Measurements from ENCODE around the gene CCDC148.

Gene CCDC148

GRCh38 chr2:158204741-158205165 is 251.8 kb downstream of the CCDC148 start:
- no peak for DNase-seq

GRCh38 chr2:158202161-158202815 is 254.3 kb downstream of the CCDC148 start:
- no peak for DNase-seq

- DNase-seq, result no peak
Observed at GRCh38 chr2:158199928-158200650, 256.5 kb downstream of the CCDC148 start.

GRCh38 chr2:158197940-158198339 is 258.6 kb downstream of the CCDC148 start:
- DNase-seq, result peak; percentile 6

- DNase-seq, result no peak
Observed at GRCh38 chr2:158194229-158194628, 262.3 kb downstream of the CCDC148 start.

- no peak for DNase-seq
Observed at GRCh38 chr2:158192515-158193443, 263.8 kb downstream of the CCDC148 start.

GRCh38 chr2:158191076-158191895 is 265.3 kb downstream of the CCDC148 start:
- no peak for DNase-seq

GRCh38 chr2:158189526-158189925 is 267.0 kb downstream of the CCDC148 start:
- peak; percentile 11 for DNase-seq

- no peak for DNase-seq
Observed at GRCh38 chr2:158187908-158188307, 268.6 kb downstream of the CCDC148 start.

- no peak for DNase-seq
Observed at GRCh38 chr2:158184556-158185343, 271.8 kb downstream of the CCDC148 start.

- no peak for DNase-seq
Observed at GRCh38 chr2:158184001-158184400, 272.6 kb downstream of the CCDC148 start.

- DNase-seq, result no peak
Observed at GRCh38 chr2:158182676-158183295, 273.8 kb downstream of the CCDC148 start.

- no peak for DNase-seq
Observed at GRCh38 chr2:158181171-158181570, 275.4 kb downstream of the CCDC148 start.

- peak; percentile 34 for DNase-seq
Observed at GRCh38 chr2:158179660-158180059, 276.9 kb downstream of the CCDC148 start.

- no peak for DNase-seq
Observed at GRCh38 chr2:158178646-158179045, 277.9 kb downstream of the CCDC148 start.

GRCh38 chr2:158174956-158175355 is 281.6 kb downstream of the CCDC148 start:
- DNase-seq, result no peak

- no peak for DNase-seq
Observed at GRCh38 chr2:158174495-158174894, 282.1 kb downstream of the CCDC148 start.

GRCh38 chr2:158172719-158173118 is 283.8 kb downstream of the CCDC148 start:
- no peak for DNase-seq

- DNase-seq, result no peak
Observed at GRCh38 chr2:158154596-158154995, 302.0 kb downstream of the CCDC148 start.

GRCh38 chr2:158153270-158154015 is 303.1 kb downstream of the CCDC148 start:
- no peak for DNase-seq
